Activated naive CD8-positive, alpha-beta T cell treated with anti-CD3 and anti-CD28 coated beads for 36 hours (primary cell): ENCODE results near the gene LGR4. TPM values are rescaled to one million over a fixed set of nuclear protein-coding genes. Genes with fewer than 3 reads are reported as not detected.

Experiments
- DNase-seq: peaks from one replicate; pipeline ENCODE4 v3.0.0; 2021
- H3K27ac Mint-ChIP-seq: one replicate; pipeline ENCODE4 v1.8.0; 2022; ENCODE audit warnings: mild to moderate bottlenecking, moderate library complexity, mixed read lengths
- H3K27me3 Mint-ChIP-seq: one replicate; pipeline ENCODE4 v1.8.0; 2022; ENCODE audit warnings: mild to moderate bottlenecking, mixed read lengths
- H3K36me3 Mint-ChIP-seq: one replicate; pipeline ENCODE4 v1.8.0; 2021; ENCODE audit warnings: mild to moderate bottlenecking, mixed read lengths
- H3K4me1 Mint-ChIP-seq: one replicate; pipeline ENCODE4 v1.8.0; 2021; ENCODE audit warnings: mixed read lengths
- H3K4me3 Mint-ChIP-seq: one replicate; pipeline ENCODE4 v1.8.0; 2022; ENCODE audit warnings: mild to moderate bottlenecking, moderate library complexity, mixed read lengths
- H3K9me3 Mint-ChIP-seq: one replicate; pipeline ENCODE4 v1.8.0; 2022; ENCODE audit warnings: mixed read lengths
- total RNA-seq, 2 experiments: library from RNA; stranded (reverse); gene quantifications; one replicate each; pipeline ENCODE4 v1.2.3, GENCODE V29; 2021

The LGR4 gene
- total RNA-seq, 2 experiments from 2014 or later = 0.06 to 0.08 TPM

DNA sequence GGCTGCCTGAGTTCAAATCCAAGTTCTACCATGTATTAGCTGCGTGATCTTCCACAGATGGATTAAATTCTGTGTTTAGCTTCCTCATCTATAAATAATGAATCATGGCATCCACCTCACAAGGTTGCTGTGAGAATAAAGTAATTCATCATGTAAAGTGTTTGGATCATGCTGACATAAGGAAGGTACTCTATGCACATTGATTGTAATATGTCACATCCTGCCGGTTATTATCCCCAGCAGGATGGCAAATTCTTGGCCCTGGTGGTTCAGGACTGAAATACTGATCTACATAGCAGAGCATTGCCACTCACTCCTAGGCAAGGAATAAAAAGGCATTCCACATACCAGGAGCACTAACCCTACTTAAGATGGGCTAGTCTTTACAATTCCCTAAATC, 40.8 kb downstream of the LGR4 start:
- H3K27me3 Mint-ChIP-seq = peaks cover 3% of the 10 kb centered on the region
- no peak overlapping the region for H3K4me3 Mint-ChIP-seq
- H3K9me3 Mint-ChIP-seq = no peaks in the 10 kb centered on the region
- H3K27ac Mint-ChIP-seq = no peak overlapping the region
- no peak for DNase-seq
- H3K4me1 Mint-ChIP-seq = no peaks in the 10 kb centered on the region
- no peaks in the 10 kb centered on the region for H3K36me3 Mint-ChIP-seq

DNA sequence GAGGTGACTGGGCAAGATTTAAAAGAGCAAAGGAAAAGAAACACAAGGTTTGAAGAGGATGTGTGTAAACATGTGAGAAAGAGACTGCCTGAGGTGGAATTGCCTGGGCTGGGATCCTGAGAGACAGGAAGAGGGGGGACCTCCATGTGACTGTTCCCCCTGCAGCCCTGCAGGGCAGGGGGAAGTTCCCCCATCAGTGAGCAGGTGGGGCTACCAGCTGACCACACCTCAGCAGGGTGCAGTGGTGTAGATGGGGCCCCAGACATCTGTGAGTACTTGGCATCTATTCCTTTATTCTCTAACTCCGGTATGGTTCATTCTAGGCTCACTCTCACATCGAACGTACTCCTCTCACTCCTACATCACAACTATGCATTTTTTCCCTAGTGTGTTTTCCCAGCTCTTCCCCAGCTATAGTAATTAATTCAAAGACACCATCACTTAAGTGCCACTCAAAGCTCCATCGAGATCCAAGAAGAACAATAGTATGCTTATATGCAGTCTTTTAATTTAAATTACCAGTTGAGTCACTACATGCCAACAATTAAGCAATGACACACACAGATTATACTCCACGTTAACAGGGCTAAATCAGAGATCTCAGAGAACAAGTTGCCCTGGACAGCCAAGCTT, 42.7 kb downstream of the LGR4 start:
- peaks cover 3% of the 10 kb centered on the region for H3K27me3 Mint-ChIP-seq
- H3K4me1 Mint-ChIP-seq = no peaks in the 10 kb centered on the region
- no peaks in the 10 kb centered on the region for H3K9me3 Mint-ChIP-seq
- no peak overlapping the region for H3K4me3 Mint-ChIP-seq
- no peak for DNase-seq
- no peak overlapping the region for H3K27ac Mint-ChIP-seq
- no peaks in the 10 kb centered on the region for H3K36me3 Mint-ChIP-seq

DNA sequence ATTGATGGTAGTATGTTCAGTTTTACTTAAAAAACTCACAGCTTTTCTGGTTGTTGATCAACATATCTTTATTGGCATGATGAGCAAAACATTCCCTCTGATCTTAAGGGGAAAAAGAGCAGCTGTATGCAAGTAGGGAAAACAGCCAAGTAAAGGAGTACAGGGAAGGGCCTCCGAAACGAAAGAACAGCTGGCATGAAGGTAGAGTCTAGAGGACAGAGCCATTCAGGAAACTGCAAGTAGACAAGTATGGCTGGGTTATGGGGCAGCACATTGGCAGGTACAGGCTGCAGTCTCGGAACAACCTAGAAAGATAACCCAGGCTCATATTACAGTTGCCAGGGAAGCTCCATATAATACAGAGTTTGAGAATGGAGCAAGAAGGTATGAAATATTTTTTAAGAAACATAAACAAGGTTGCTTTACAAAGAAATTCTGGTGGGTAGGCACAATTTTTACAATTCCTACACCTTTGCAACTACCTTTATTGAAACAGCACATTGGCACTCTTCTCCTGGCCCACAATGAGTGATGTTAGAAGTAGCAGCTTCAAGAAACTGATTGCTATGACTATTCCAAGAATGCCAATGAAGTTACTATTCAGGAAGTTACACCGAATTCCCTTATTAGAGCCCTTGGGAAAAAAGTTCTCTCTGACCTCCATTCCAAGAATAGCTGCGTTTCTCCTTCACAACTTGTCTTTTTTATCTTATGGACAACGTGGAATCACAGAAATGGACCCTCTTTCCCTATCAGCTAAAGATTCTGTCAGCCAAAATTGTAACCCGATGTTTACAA, 45.2 kb downstream of the LGR4 start:
- DNase-seq = no peak
- no peaks in the 10 kb centered on the region for H3K27me3 Mint-ChIP-seq
- no peaks in the 10 kb centered on the region for H3K36me3 Mint-ChIP-seq
- H3K4me3 Mint-ChIP-seq = no peak overlapping the region
- H3K4me1 Mint-ChIP-seq = no peaks in the 10 kb centered on the region
- no peaks in the 10 kb centered on the region for H3K9me3 Mint-ChIP-seq
- no peak overlapping the region for H3K27ac Mint-ChIP-seq

DNA sequence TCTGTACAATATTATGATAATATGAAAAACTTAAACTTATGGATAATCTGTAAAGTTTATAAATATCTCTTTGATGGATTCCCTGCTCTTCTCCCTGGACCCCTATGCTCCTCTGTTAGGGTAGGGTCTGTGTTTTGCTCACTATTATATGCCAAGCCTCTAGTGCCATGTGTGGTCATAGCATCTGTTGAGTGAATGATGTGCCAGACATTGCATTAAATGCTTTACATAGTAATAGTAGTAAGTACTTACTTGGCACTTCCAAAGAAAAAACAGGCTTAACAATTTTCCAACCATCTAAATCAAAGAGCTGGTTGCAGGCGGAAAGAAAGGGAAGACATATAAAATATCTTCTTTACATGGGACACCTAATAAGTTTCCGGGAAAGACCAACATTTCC, 46.8 kb downstream of the LGR4 start:
- no peaks in the 10 kb centered on the region for H3K27me3 Mint-ChIP-seq

DNA sequence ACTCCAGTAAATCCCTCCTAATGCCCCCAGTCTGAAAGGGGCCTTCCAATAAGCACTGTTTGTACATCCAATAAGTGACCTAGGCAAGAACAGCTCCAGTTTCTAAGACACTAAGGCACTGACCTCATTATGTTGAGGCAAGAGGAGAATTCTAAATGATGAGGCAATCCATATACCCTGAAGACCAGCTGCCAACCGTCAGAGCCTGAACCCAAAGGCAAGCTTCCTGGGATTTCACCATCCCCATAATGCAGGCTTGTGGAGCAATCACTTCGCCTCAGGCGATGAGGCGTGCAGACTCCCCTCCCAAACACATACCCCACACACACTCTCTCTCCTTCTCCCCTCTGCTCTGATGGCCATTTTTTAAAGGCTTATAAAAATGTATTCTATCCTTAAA, 49.5 kb downstream of the LGR4 start:
- H3K27me3 Mint-ChIP-seq = no peaks in the 10 kb centered on the region
- no peak overlapping the region for H3K4me3 Mint-ChIP-seq
- no peaks in the 10 kb centered on the region for H3K4me1 Mint-ChIP-seq
- H3K9me3 Mint-ChIP-seq = no peaks in the 10 kb centered on the region
- H3K27ac Mint-ChIP-seq = no peak overlapping the region
- no peaks in the 10 kb centered on the region for H3K36me3 Mint-ChIP-seq
- no peak for DNase-seq

More for the DNA sequence above, 46.8 kb downstream of the LGR4 start:
- no peaks in the 10 kb centered on the region for H3K9me3 Mint-ChIP-seq
- no peaks in the 10 kb centered on the region for H3K4me1 Mint-ChIP-seq
- DNase-seq = no peak
- H3K36me3 Mint-ChIP-seq = no peaks in the 10 kb centered on the region
- H3K27ac Mint-ChIP-seq = no peak overlapping the region
- H3K4me3 Mint-ChIP-seq = no peak overlapping the region

DNA sequence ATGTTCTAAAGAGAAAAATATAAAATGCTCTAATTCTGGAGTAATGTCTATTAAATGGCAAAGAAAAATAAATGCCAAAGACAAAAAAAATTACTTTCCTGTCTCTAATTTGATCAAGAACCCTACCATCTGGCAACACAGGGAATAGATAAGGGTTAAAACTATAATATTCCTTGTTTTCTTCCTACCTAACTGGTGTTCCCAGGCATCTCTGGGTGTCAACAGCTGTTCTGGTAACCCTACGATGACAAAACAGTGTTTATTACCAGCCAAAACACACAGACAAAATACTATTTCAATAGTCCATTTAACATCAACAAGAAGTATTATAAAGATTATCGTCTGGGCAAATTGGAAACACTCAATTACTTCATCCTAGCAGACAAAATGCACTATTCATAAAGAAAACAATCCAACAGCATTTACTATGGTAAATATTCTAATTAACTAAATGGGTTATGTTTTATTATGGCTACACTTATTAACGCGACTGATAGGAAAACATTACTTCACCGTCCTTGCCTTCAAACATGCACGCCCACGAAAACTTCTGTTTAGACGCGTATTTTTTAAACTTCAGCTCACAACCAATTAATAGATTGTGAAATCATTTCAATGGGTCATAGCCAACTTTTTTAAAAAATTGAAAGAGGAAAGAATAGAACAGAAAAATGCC, 50.6 kb downstream of the LGR4 start:
- no peak overlapping the region for H3K27ac Mint-ChIP-seq
- no peaks in the 10 kb centered on the region for H3K4me1 Mint-ChIP-seq
- no peak overlapping the region for H3K4me3 Mint-ChIP-seq
- H3K9me3 Mint-ChIP-seq = no peaks in the 10 kb centered on the region
- DNase-seq = no peak
- H3K27me3 Mint-ChIP-seq = no peaks in the 10 kb centered on the region
- H3K36me3 Mint-ChIP-seq = no peaks in the 10 kb centered on the region

DNA sequence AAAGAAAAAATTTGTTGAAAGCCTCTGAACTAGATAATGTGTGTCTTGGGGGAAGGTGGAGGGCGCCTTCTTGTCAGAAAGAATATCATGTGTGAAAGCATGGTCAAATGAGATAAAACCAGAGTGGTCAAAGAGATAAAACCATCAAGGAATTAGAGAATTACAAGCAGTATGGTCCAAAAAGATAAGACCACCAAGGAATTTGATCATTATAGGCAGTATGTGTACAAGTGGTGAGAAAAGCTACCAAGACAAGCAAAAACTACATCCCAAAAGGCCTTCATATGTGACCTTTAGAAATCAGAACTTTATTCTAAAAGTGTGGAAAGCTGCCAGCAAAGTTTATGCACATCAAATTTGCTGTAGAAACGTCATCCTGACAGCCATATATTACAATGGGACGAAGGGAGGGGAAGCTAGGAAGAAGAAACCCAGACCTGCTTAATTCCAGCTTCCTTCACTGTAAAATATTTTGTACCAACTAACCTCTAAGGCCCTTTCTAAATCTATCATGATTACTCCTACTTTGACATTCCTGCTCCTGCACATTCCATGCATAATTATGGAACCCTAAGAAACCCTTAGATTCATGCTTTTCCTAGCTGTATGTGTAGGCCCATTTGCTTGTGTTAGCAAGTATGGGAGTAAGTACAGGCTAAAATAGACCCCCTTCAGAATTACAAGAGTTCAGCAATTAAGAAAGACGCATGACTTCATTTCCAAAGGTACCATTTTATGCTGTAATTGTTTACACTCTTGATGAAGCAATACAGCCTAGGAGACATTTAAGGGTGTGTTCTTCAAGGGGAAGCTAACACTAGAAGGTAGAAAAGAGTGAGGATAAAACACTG, 51.6 kb downstream of the LGR4 start:
- peaks cover 8% of the 10 kb centered on the region for H3K27me3 Mint-ChIP-seq
- no peaks in the 10 kb centered on the region for H3K4me1 Mint-ChIP-seq
- no peak overlapping the region for H3K27ac Mint-ChIP-seq
- no peak for DNase-seq
- no peaks in the 10 kb centered on the region for H3K9me3 Mint-ChIP-seq
- H3K4me3 Mint-ChIP-seq = no peak overlapping the region
- H3K36me3 Mint-ChIP-seq = no peaks in the 10 kb centered on the region

DNA sequence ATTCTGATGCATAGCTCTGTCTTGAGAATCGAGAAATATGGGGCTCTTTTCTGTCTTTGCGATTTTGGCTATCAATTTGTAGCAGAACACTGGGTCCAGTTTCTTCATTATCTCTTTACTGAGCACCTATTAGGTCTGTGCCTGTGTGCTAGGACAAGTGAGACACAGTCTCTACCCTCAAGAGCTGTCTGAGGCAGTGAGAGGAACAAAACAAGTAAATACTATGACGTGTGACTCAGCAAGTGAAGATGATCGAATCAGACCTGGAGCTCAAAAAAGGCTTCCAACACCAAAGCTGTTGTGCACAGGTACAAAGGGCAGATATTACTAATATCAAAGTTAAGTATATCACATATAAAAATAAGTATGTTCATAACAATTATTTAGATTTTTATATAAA, 52.4 kb downstream of the LGR4 start:
- H3K27ac Mint-ChIP-seq = no peak overlapping the region
- H3K27me3 Mint-ChIP-seq = peaks cover 14% of the 10 kb centered on the region
- no peaks in the 10 kb centered on the region for H3K4me1 Mint-ChIP-seq
- no peaks in the 10 kb centered on the region for H3K36me3 Mint-ChIP-seq
- no peaks in the 10 kb centered on the region for H3K9me3 Mint-ChIP-seq
- H3K4me3 Mint-ChIP-seq = no peak overlapping the region
- DNase-seq = no peak

DNA sequence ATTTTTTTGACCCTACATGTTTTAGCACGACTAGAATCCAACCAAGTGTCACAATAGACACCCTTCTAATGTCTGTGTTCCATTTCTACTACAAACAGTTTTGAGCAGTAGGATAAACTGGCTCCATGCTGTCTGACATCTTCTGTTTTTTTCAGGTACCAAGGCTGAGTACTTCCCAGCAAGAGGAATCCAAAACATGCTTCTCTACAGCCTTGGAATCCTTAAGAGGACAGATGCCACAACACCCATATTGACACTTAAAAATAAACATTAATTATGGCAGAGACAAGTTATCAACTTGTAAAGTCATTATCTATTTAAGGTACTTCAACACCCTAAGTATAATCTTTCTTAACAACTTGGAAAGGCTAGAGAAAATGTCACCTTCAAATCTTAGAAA, 54.2 kb downstream of the LGR4 start:
- Mint-ChIP-seq H3K4me1 (no peaks in the 10 kb centered on the region), H3K36me3 (no peaks in the 10 kb centered on the region), H3K27ac (no peak overlapping the region), H3K27me3 (peaks cover 16% of the 10 kb centered on the region), H3K9me3 (no peaks in the 10 kb centered on the region), H3K4me3 (no peak overlapping the region)
- DNase-seq = no peak

DNA sequence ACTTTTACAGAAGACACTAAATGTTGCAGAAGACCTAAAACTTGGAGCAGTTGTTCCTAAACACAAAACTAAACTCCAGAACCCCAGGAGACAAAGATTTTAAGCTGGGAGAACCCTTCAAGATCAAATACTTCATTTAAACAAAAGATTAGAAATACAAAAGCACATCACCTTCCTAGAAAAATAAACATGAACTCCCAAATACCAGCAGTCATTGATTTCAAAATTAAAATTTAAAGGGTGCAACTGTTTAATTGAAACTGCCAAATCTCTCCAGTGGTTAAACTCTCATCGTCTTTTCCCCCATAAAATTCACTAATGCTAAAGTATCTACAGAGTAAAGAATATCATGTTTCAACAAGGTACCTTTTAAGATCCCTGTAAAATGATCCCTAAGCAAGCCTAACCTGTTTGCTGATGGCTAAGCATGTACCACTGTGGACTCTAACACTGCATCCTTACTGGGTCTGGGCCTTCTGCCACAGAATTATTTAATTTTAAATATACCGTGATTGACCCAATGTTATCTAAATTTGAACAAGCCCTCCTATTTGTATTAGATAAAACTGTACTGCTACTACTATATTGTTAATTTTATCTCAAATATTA, 55.9 kb downstream of the LGR4 start:
- Mint-ChIP-seq H3K4me1 (no peaks in the 10 kb centered on the region), H3K27me3 (peaks cover 19% of the 10 kb centered on the region), H3K9me3 (no peaks in the 10 kb centered on the region), H3K27ac (no peak overlapping the region), H3K4me3 (no peak overlapping the region), H3K36me3 (no peaks in the 10 kb centered on the region)
- DNase-seq = no peak

DNA sequence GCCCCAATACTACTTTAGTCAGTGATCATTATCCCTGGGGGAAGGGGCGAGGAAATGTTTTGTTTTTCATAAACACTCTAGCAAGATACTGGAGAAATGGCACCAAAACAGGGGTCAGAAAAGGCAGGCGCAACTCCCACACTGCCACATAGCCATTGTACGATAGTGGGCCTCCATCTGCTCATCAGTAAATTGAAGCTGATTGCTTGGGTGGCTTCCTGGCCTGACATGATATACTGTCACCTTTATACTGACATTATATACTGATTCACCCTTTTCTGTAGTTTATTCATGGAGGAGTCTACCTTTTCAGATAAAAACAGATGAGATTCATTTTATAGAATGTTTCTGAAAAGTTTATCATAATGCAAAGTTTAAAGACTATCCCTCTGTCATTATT, 57.9 kb downstream of the LGR4 start:
- Mint-ChIP-seq H3K27ac (no peak overlapping the region), H3K4me3 (no peak overlapping the region), H3K36me3 (no peaks in the 10 kb centered on the region), H3K9me3 (no peaks in the 10 kb centered on the region), H3K27me3 (peaks cover 19% of the 10 kb centered on the region), H3K4me1 (no peaks in the 10 kb centered on the region)
- no peak for DNase-seq

DNA sequence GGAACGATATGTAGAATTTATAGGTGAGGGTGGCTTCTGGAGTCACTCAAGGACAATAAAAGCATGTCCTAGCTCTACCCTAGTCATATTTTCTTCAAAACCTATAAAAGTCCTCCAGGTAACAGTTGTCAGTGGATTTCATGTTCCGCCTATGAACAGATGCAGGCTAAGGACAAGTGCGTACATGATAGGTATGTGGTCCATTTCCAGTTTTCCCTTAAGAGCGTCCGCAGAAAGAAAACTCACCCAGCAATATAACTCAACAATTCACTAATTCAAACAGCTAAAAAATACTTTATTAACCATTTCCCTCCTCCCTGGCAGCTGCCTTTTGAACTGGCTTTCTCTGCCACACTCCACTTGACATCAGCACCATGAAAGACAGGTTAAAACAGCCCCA, 59.4 kb downstream of the LGR4 start:
- H3K36me3 Mint-ChIP-seq = no peaks in the 10 kb centered on the region
- H3K4me3 Mint-ChIP-seq = no peak overlapping the region
- no peaks in the 10 kb centered on the region for H3K4me1 Mint-ChIP-seq

DNA sequence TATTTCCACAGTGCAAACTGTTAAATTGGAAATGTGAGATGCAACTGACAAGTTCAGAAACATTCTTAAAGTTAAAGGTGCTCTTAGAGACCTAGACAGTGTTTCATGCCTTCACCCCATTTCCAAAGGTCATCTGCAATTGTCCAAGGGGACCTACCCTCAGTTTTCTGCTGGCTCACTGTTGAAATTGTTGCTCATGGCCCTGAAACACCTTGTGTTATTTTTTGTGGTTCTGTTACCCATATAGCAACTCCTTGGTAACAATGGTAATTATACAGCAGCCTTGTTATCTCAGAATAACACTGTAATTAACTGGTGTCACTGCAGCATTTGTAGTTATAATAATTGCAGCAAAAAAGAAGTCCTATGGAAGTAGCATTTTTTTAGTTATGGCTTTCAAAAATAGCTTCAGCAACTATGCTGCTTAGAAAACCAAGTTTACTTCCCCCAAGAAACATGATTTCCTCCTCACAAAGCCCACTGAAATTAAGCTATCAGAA, 60.3 kb downstream of the LGR4 start:
- H3K9me3 Mint-ChIP-seq = no peaks in the 10 kb centered on the region
- H3K4me1 Mint-ChIP-seq = no peaks in the 10 kb centered on the region
- no peak for DNase-seq
- H3K27me3 Mint-ChIP-seq = peaks cover 19% of the 10 kb centered on the region
- no peak overlapping the region for H3K4me3 Mint-ChIP-seq
- no peak overlapping the region for H3K27ac Mint-ChIP-seq
- H3K36me3 Mint-ChIP-seq = no peaks in the 10 kb centered on the region

More for the DNA sequence above, 59.4 kb downstream of the LGR4 start:
- DNase-seq = no peak
- H3K27ac Mint-ChIP-seq = no peak overlapping the region
- H3K9me3 Mint-ChIP-seq = no peaks in the 10 kb centered on the region
- peaks cover 19% of the 10 kb centered on the region for H3K27me3 Mint-ChIP-seq

DNA sequence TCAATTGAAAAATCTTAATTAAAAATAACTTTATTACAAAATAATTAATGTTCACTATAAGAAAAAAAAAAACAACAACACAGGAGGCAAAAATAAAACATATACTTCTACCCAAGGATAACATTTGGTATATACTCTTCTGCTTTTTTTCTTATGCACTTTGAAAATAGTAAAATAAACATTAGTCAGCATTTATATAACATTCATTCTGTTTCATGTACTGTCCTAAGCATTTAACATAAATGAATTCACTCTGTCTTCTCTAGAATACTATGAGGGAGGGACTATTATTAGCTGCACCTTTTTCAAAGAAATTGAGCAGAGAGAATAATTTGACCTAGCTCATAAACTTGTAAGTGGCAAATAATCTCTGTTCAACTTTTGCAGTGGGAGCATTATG, 61.3 kb downstream of the LGR4 start:
- H3K27me3 Mint-ChIP-seq = peaks cover 13% of the 10 kb centered on the region
- H3K27ac Mint-ChIP-seq = no peak overlapping the region
- no peak overlapping the region for H3K4me3 Mint-ChIP-seq
- H3K9me3 Mint-ChIP-seq = no peaks in the 10 kb centered on the region
- no peak for DNase-seq
- H3K36me3 Mint-ChIP-seq = no peaks in the 10 kb centered on the region
- H3K4me1 Mint-ChIP-seq = no peaks in the 10 kb centered on the region
